Type B pancreatic cell (in vitro differentiated cells): Measurements from ENCODE around the gene SIPA1L3. TPM values are rescaled to one million over a fixed set of nuclear protein-coding genes. Genes with fewer than 3 reads are reported as not detected.
A peak's percentile ranks its signal among the peaks of the same experiment; 100 is the strongest.

Experiments used
- DNase-seq: peaks from one replicate; pipeline ENCODE4 v3.0.0; 2021; ENCODE audit warnings: mixed read lengths; ENCODE audit not compliant: unreplicated experiment; ENCODE audit errors: extremely low spot score
- H3K27ac Mint-ChIP-seq: 2 replicates; pipeline ENCODE4 v1.8.0; 2021; ENCODE audit warnings: mild to moderate bottlenecking, mixed read lengths
- H3K27me3 Mint-ChIP-seq: 2 replicates; pipeline ENCODE4 v1.8.0; 2021; ENCODE audit warnings: mixed read lengths
- H3K36me3 Mint-ChIP-seq: 2 replicates; pipeline ENCODE4 v1.8.0; 2021; ENCODE audit warnings: mixed read lengths
- H3K4me1 Mint-ChIP-seq: one replicate; pipeline ENCODE4 v1.8.0; 2021; ENCODE audit warnings: mixed read lengths; ENCODE audit not compliant: unreplicated experiment
- H3K4me3 Mint-ChIP-seq: 2 replicates; pipeline ENCODE4 v1.8.0; 2021; ENCODE audit warnings: mild to moderate bottlenecking, mixed read lengths
- H3K9me3 Mint-ChIP-seq: 2 replicates; pipeline ENCODE4 v1.8.0; 2021; ENCODE audit warnings: mixed read lengths
- CTCF ChIP-seq: fragments of 200-600 bp; sonication (generic); conservative IDR thresholded peaks from 2 replicates; pipeline ENCODE4 v1.5.0; 2021; ENCODE audit warnings: antibody characterized with exemption, mild to moderate bottlenecking
- total RNA-seq: library from RNA; stranded (reverse); gene quantifications from 2 replicates; pipeline ENCODE4 v1.2.1, GENCODE V29; 2021; ENCODE audit warnings: low replicate concordance

Gene SIPA1L3
- total RNA-seq, 1 donor from 2014 or later, result 53.7 TPM

GRCh38 chr19:37950471-37951175 lies 43.6 kb downstream of the SIPA1L3 start:
- Mint-ChIP-seq H3K4me3 (no peak overlapping the region), H3K27ac (peak overlapping the region; percentile 44)

GRCh38 chr19:37951816-37952210 lies 44.8 kb downstream of the SIPA1L3 start:
- no peak for TF ChIP-seq CTCF
- Mint-ChIP-seq H3K36me3 (peaks cover 19% of the 10 kb centered on the region), H3K9me3 (no peaks in the 10 kb centered on the region), H3K27ac (no peak overlapping the region), H3K27me3 (no peaks in the 10 kb centered on the region), H3K4me1 (peaks cover 29% of the 10 kb centered on the region), H3K4me3 (no peak overlapping the region)
- DNase-seq, result no peak

More at GRCh38 chr19:37950471-37951175, 43.6 kb downstream of the SIPA1L3 start:
- Mint-ChIP-seq H3K27me3 (no peaks in the 10 kb centered on the region), H3K36me3 (peaks cover 17% of the 10 kb centered on the region), H3K4me1 (peaks cover 28% of the 10 kb centered on the region), H3K9me3 (no peaks in the 10 kb centered on the region)
- DNase-seq, result no peak
- TF ChIP-seq CTCF, result no peak

GRCh38 chr19:37953171-37953917 lies 46.3 kb downstream of the SIPA1L3 start:
- DNase-seq, result no peak
- Mint-ChIP-seq H3K9me3 (no peaks in the 10 kb centered on the region), H3K27ac (peak overlapping the region; percentile 23), H3K4me3 (no peak overlapping the region), H3K36me3 (peaks cover 13% of the 10 kb centered on the region), H3K4me1 (peaks cover 22% of the 10 kb centered on the region), H3K27me3 (no peaks in the 10 kb centered on the region)
- no peak for TF ChIP-seq CTCF

GRCh38 chr19:37953918-37954303 lies 46.9 kb downstream of the SIPA1L3 start:
- no peak for DNase-seq
- Mint-ChIP-seq H3K36me3 (peaks cover 13% of the 10 kb centered on the region), H3K4me3 (no peak overlapping the region), H3K4me1 (peaks cover 22% of the 10 kb centered on the region), H3K27ac (peak overlapping the region; percentile 23), H3K9me3 (no peaks in the 10 kb centered on the region), H3K27me3 (no peaks in the 10 kb centered on the region)
- no peak for TF ChIP-seq CTCF

- Mint-ChIP-seq H3K9me3 (no peaks in the 10 kb centered on the region), H3K27ac (peak overlapping the region; percentile 23), H3K27me3 (no peaks in the 10 kb centered on the region), H3K4me3 (no peak overlapping the region), H3K4me1 (peaks cover 22% of the 10 kb centered on the region), H3K36me3 (peaks cover 13% of the 10 kb centered on the region)
- DNase-seq, result no peak
- no peak for TF ChIP-seq CTCF
Observed at GRCh38 chr19:37954421-37954874, 47.4 kb downstream of the SIPA1L3 start.
